Measurements from ENCODE around the gene ZBTB7C.

Gene ZBTB7C

DNA sequence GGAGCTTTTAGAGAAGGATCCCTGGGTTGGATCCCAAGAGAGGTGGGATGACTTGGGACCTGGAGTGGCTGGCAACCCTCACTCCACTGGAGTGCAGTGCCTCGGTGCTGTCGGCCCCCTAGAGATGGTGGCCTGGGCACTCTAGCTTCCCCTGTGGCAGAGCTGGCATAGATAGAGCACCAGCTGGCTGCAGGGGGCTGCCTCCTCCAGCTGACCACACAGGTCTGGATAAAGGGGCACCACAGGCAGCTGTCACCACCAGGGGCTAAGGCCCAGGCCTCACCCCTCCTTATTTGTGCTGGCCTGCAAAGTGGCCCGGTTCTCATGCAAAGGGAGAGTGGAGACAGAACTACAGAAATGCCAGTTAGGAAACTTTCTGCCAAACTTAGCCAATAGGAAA lies 74.3 kb downstream of the ZBTB7C start:
- no peak for TF ChIP-seq HDGF (IDR thresholded peaks at IDR 0.05; ENCODE audit: borderline replicate concordance)
- TF ChIP-seq FOXK2 (IDR thresholded peaks at IDR 0.05): no peak
- no peak for TF ChIP-seq ARNT (IDR thresholded peaks at IDR 0.05)
- no peak for TF ChIP-seq FOXM1 (IDR thresholded peaks at IDR 0.05; ENCODE audit: borderline replicate concordance)
- TF ChIP-seq SUZ12 (IDR thresholded peaks at IDR 0.05): no peak
- TF ChIP-seq ZNF384 (IDR thresholded peaks at IDR 0.05): no peak
- TF ChIP-seq NFRKB (IDR thresholded peaks at IDR 0.05): no peak
- TF ChIP-seq FOXA1 (IDR thresholded peaks at IDR 0.05): no peak
- no peak for TF ChIP-seq BHLHE40 (IDR thresholded peaks at IDR 0.05; ENCODE audit: borderline replicate concordance)
- no peak for TF ChIP-seq LEF1 (IDR thresholded peaks at IDR 0.05; ENCODE audit: borderline replicate concordance)
- TF ChIP-seq TARDBP (IDR thresholded peaks at IDR 0.05): no peak
- no peak for TF ChIP-seq L3MBTL2 (conservative IDR thresholded peaks at IDR 0.05)
- TF ChIP-seq, protein P1, sequence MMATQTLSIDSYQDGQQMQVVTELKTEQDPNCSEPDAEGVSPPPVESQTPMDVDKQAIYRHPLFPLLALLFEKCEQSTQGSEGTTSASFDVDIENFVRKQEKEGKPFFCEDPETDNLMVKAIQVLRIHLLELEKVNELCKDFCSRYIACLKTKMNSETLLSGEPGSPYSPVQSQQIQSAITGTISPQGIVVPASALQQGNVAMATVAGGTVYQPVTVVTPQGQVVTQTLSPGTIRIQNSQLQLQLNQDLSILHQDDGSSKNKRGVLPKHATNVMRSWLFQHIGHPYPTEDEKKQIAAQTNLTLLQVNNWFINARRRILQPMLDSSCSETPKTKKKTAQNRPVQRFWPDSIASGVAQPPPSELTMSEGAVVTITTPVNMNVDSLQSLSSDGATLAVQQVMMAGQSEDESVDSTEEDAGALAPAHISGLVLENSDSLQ (IDR thresholded peaks at IDR 0.05): no peak
- no peak for TF ChIP-seq SP1 (IDR thresholded peaks at IDR 0.05)
- ChIA-PET CTCF (no interaction called here), POLR2A (no interaction called here)
- no peak for DNase-seq (ENCODE audit: extremely low spot score)

DNA sequence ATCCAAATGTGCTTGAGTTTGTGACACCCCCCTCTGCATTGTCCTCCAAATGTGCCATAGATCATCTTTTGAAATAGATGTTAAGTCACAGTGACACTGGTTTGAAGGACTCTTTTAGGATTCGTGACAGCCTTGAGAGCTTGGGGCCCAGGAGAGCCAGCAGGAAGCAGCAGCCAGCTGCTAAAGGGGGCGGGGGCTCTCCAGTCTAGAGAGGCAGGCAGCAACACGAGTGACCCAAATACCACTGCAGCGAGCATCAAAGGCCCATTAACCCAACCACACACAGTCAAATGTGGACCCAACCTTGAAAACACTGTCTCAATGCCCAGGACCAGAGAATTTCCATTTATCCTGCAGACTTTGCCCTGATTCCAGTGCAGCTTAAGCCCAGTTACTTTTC lies 75.6 kb downstream of the ZBTB7C start:
- ChIA-PET CTCF (no interaction called here), POLR2A (no interaction called here)
- DNase-seq (ENCODE audit: extremely low spot score): no peak
- TF ChIP-seq SUZ12 (IDR thresholded peaks at IDR 0.05): no peak
- TF ChIP-seq, protein P1 (IDR thresholded peaks at IDR 0.05): no peak
- no peak for TF ChIP-seq TARDBP (IDR thresholded peaks at IDR 0.05)
- TF ChIP-seq NFRKB (IDR thresholded peaks at IDR 0.05): no peak
- TF ChIP-seq HDGF (IDR thresholded peaks at IDR 0.05; ENCODE audit: borderline replicate concordance): no peak
- TF ChIP-seq FOXM1 (IDR thresholded peaks at IDR 0.05; ENCODE audit: borderline replicate concordance): no peak
- no peak for TF ChIP-seq BHLHE40 (IDR thresholded peaks at IDR 0.05; ENCODE audit: borderline replicate concordance)
- no peak for TF ChIP-seq ZNF384 (IDR thresholded peaks at IDR 0.05)
- no peak for TF ChIP-seq FOXK2 (IDR thresholded peaks at IDR 0.05)
- no peak for TF ChIP-seq ARNT (IDR thresholded peaks at IDR 0.05)
- TF ChIP-seq FOXA1 (IDR thresholded peaks at IDR 0.05): no peak
- TF ChIP-seq CTBP1 (IDR thresholded peaks at IDR 0.05; ENCODE audit: borderline replicate concordance): no peak
- TF ChIP-seq ELF4 (IDR thresholded peaks at IDR 0.05): no peak
- TF ChIP-seq SP1 (IDR thresholded peaks at IDR 0.05): no peak

DNA sequence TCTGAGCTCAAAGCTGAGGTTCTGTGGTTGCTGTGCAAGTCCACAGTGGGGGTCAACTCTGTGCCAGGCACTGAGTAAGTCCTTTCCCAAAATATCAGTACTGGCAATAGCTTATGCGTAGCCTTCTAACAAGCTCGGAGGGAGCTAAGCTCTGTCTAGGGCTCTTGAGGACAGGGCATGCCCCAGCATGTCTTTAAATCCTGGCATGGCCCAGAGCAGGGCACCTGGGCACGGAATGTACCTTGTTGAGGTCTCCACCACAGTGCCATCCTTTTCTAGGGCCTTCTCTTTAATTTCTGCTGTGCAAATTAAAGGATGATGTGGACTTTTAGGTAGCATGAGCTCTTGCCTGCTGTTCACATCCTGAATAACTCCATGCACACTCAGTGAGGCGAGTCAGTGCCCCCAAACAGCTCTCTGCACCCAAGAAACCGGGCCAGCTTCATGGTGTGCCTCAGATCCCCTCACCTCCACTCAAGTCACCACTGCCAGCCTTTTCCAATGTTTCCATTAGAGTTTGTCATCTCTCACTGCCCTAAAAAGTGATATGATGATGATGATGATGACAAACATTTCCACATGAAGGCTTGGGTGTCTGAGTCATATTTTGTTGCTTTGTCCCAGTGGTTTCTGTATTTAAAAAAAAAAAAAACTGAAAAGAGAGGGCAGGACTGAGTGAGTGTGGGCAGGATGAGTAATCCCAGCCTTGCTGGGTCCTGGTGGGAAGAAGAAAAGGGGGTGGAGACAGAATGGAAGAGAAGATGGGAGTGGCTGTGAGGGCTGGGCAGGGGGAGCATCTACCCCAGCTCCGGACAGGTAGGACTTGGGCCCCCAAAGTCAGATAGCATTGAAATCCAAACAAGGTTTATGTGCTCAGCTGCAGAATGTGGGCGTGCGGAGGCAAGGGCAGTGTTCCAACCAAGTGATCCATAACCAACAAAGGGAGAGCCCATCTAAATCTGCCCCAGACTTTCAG lies 78.9 kb downstream of the ZBTB7C start:
- ChIA-PET POLR2A (no interaction called here), CTCF (no interaction called here)
- no peak for DNase-seq (ENCODE audit: extremely low spot score)
- TF ChIP-seq TARDBP (IDR thresholded peaks at IDR 0.05) (no peak), BHLHE40 (IDR thresholded peaks at IDR 0.05; ENCODE audit: borderline replicate concordance) (no peak), SUZ12 (IDR thresholded peaks at IDR 0.05) (no peak), ELF4 (IDR thresholded peaks at IDR 0.05) (no peak), ZNF384 (IDR thresholded peaks at IDR 0.05) (no peak), FOXM1 (IDR thresholded peaks at IDR 0.05; ENCODE audit: borderline replicate concordance) (no peak), FOXA1 (IDR thresholded peaks at IDR 0.05) (no peak), SP1 (IDR thresholded peaks at IDR 0.05) (no peak), L3MBTL2 (conservative IDR thresholded peaks at IDR 0.05) (no peak), ARNT (IDR thresholded peaks at IDR 0.05) (no peak), FOXK2 (IDR thresholded peaks at IDR 0.05) (no peak), LEF1 (IDR thresholded peaks at IDR 0.05; ENCODE audit: borderline replicate concordance) (no peak), HDGF (IDR thresholded peaks at IDR 0.05; ENCODE audit: borderline replicate concordance) (no peak)
- TF ChIP-seq, protein P1 (IDR thresholded peaks at IDR 0.05): no peak

DNA sequence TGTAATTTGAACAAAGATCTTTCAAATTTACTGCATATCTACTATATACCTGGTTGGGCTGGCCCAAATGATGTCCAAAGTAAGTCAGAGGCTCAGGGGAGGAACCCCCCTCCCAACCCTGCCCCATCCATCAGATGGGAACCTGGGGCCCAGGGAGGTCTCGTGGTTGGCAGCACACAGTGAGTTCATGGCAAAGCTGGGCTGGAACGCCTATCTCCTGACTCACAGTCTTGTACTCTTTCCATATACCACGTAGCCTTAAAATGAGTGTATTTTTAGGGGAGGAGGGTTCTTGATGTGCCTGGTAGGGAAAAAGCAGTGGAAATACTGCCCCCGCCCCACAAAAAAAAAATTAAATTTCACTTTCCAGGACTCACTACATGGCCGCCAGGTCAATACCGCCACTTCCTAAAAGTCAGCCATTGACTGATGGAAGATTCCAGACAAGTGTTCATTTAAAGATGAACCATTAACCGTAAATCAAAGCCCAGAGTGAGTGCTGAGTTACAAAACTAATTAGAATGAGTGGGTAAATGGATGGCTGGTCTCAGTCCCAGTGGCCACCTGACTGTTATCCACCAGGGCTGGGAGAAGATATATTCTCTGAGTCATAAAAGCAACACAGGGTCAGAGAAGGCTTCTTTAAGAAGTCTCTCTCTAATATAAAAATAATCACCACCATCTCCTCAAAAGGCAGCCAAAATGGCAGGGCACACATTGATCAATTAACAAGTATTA lies 80.5 kb downstream of the ZBTB7C start:
- POLR2A ChIA-PET: no interaction called here
- DNase-seq (ENCODE audit: extremely low spot score): no peak
- no peak for TF ChIP-seq FOXA1 (IDR thresholded peaks at IDR 0.05)
- TF ChIP-seq L3MBTL2 (conservative IDR thresholded peaks at IDR 0.05): no peak
- no peak for TF ChIP-seq FOXK2 (IDR thresholded peaks at IDR 0.05)
- TF ChIP-seq HDGF (IDR thresholded peaks at IDR 0.05; ENCODE audit: borderline replicate concordance): no peak
- TF ChIP-seq FOXM1 (IDR thresholded peaks at IDR 0.05; ENCODE audit: borderline replicate concordance): no peak
- no peak for TF ChIP-seq NFRKB (IDR thresholded peaks at IDR 0.05)
- TF ChIP-seq SP1 (IDR thresholded peaks at IDR 0.05): no peak
- no peak for TF ChIP-seq BHLHE40 (IDR thresholded peaks at IDR 0.05; ENCODE audit: borderline replicate concordance)
- CTCF ChIA-PET: no interaction called here

DNA sequence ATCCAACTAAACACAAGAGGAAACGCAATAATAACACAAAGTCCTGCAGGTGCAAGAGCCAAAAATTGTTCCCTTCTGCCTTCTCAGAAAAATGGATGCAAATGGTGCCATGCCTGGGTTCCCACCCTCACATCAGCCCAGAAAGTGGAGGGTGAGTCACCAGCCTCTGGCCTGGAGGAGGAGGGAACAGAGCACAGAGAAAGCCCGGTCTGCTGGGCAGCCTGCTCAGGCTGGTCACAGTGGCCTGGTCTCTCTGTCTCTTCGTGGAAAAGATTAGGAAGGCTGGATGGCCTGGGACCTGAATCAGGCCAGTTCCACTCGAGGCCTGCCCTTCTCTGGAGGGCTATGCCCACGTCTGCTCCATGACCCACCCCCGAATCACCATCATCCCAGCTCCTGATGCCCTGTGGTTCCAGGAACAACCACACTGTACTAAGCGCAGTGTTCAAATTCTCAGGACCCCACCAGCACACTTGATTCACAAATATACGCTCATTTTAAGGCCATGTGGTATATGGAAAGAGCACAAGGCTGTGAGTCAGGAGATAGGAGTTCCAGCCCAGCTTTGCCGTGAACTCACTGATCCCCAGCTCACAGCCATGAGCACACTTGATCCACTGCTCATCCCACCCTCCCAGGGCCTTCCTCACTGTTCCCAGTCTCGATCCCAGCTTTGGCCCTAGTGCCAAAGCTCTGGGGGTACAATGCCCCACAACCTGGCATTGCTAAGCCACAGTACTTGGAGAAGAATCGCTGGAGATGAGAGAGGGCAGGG lies 82.1 kb downstream of the ZBTB7C start:
- ChIA-PET CTCF (no interaction called here), POLR2A (no interaction called here)
- no peak for TF ChIP-seq FOXA1 (IDR thresholded peaks at IDR 0.05)
- no peak for TF ChIP-seq ARNT (IDR thresholded peaks at IDR 0.05)
- TF ChIP-seq TARDBP (IDR thresholded peaks at IDR 0.05): no peak
- no peak for TF ChIP-seq FOXK2 (IDR thresholded peaks at IDR 0.05)
- no peak for TF ChIP-seq BHLHE40 (IDR thresholded peaks at IDR 0.05; ENCODE audit: borderline replicate concordance)
- TF ChIP-seq HDGF (IDR thresholded peaks at IDR 0.05; ENCODE audit: borderline replicate concordance): no peak
- DNase-seq (ENCODE audit: extremely low spot score): no peak
